Endodermal cell (in vitro differentiated cells): ENCODE measurements around the gene EPS15. TPM values are rescaled to one million over a fixed set of nuclear protein-coding genes. Genes with fewer than 3 reads are reported as not detected.

ENCODE experiments used
- DNase-seq: peaks from one replicate; pipeline ENCODE4 v3.0.0-alpha.2; 2017
- H3K27ac ChIP-seq: 2 replicates; pipeline ENCODE4 v1.5.1; 2013; ENCODE audit warnings: mild to moderate bottlenecking, low read depth, low read length, moderate library complexity
- H3K27me3 ChIP-seq: 2 replicates; pipeline ENCODE4 v1.6.1; 2013; ENCODE audit warnings: mild to moderate bottlenecking, low read length, moderate library complexity; ENCODE audit not compliant: insufficient read depth, control insufficient read depth, poor library complexity, severe bottlenecking
- H3K36me3 ChIP-seq: 2 replicates; pipeline ENCODE4 v1.7.0; 2013; ENCODE audit warnings: mild to moderate bottlenecking, low read length, moderate library complexity; ENCODE audit not compliant: control insufficient read depth, insufficient read depth
- H3K4me1 ChIP-seq: one replicate; pipeline ENCODE4 v1.7.0; 2013; ENCODE audit warnings: low read length; ENCODE audit not compliant: control insufficient read depth, insufficient read depth
- H3K4me3 ChIP-seq: 2 replicates; pipeline ENCODE4 v1.5.1; 2013; ENCODE audit warnings: mild to moderate bottlenecking, low read length, moderate library complexity
- H3K9ac ChIP-seq: 2 replicates; pipeline ENCODE4 v1.6.1; 2013; ENCODE audit warnings: mild to moderate bottlenecking, low read length, moderate library complexity; ENCODE audit not compliant: poor library complexity, severe bottlenecking; ENCODE audit errors: extremely low read depth
- H3K9me3 ChIP-seq: 2 replicates; pipeline ENCODE4 v1.6.1; 2013; ENCODE audit warnings: mild to moderate bottlenecking, low read length, moderate library complexity; ENCODE audit not compliant: control insufficient read depth
- H3K27ac Mint-ChIP-seq: 2 replicates; pipeline ENCODE4 v1.8.0; 2020; ENCODE audit warnings: mixed read lengths
- H3K27me3 Mint-ChIP-seq: 2 replicates; pipeline ENCODE4 v1.8.0; 2021; ENCODE audit warnings: mild to moderate bottlenecking, mixed read lengths; ENCODE audit not compliant: insufficient read depth
- H3K36me3 Mint-ChIP-seq: 2 replicates; pipeline ENCODE4 v1.8.0; 2020; ENCODE audit warnings: low read depth, mixed read lengths
- H3K4me1 Mint-ChIP-seq: 2 replicates; pipeline ENCODE4 v1.8.0; 2020; ENCODE audit warnings: mixed read lengths
- H3K4me3 Mint-ChIP-seq: 2 replicates; pipeline ENCODE4 v1.8.0; 2020; ENCODE audit warnings: mild to moderate bottlenecking, moderate library complexity, mixed read lengths
- H3K9me3 Mint-ChIP-seq: 2 replicates; pipeline ENCODE4 v1.8.0; 2020; ENCODE audit warnings: mild to moderate bottlenecking, mixed read lengths
- WGBS, 2 experiments: methylation state at CpG; one replicate each; pipeline versions ENCODE4 v1.1.5 to v1.1.7; 2013; ENCODE audit warnings: missing lambda C conversion rate in 2 of 2, mixed read lengths in 1 of 2; ENCODE audit not compliant: insufficient coverage in 1 of 2, insufficient read length in 1 of 2; 5-methylcytosine and 5-hydroxymethylcytosine counted together
- total RNA-seq, 2 donors: library from RNA; stranded (reverse); fragmentation: NEBNext Ultra II Directional in 1 of 2; extraction: Animal tissue kit (Norgen Biotek cat#: 25700) in 1 of 2; gene quantifications; 2 replicates in 1 of 2; 3 replicates in 1 of 2; pipeline ENCODE4 v1.2.1, GENCODE V29; 2021
- TF ChIP-seq, protein P1 (sequence below): fragments of 200-600 bp; sonication (generic); conservative IDR thresholded peaks from 2 replicates; pipeline ENCODE4 v1.5.0; 2021; ENCODE audit warnings: antibody characterized with exemption, mild to moderate bottlenecking

Gene EPS15
- total RNA-seq, 2 donors from 2014 or later: 45.0 to 46.9 TPM

DNA sequence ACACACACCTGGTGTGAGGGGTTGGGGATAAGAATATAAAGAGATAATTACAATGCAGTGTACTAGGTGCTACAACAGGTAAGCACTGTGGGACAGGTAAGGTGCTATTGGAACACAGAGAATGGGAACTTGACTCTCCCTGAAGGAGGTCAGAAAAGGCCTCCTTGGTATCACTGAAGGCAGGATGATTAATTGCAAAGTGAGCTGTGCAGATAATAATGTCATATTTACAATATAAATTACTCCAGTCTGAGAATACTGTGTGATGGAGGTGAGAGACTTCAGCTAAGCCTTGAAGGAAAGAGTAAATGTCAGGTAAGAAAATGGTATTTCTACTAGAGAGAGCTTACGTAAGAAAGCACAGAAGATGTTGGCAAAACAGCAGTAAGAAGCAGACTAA lies 91.6 kb downstream of the EPS15 start:
- Histone ChIP-seq H3K27ac (no peak overlapping the region), H3K9me3 (peaks cover 9% of the 10 kb centered on the region), H3K4me3 (no peak overlapping the region), H3K9ac (no peak overlapping the region), H3K27me3 (no peaks in the 10 kb centered on the region), H3K36me3 (peaks cover 19% of the 10 kb centered on the region), H3K4me1 (peaks cover 2% of the 10 kb centered on the region)
- DNase-seq: no peak
- Mint-ChIP-seq H3K4me3 (no peak overlapping the region), H3K9me3 (no peaks in the 10 kb centered on the region), H3K4me1 (peaks cover 14% of the 10 kb centered on the region), H3K27ac (no peak overlapping the region), H3K27me3 (no peaks in the 10 kb centered on the region), H3K36me3 (peaks cover 23% of the 10 kb centered on the region)
- WGBS, 2 experiments: 100% methylated on average over 1 of the region's 1 CpG
- TF ChIP-seq, protein P1, sequence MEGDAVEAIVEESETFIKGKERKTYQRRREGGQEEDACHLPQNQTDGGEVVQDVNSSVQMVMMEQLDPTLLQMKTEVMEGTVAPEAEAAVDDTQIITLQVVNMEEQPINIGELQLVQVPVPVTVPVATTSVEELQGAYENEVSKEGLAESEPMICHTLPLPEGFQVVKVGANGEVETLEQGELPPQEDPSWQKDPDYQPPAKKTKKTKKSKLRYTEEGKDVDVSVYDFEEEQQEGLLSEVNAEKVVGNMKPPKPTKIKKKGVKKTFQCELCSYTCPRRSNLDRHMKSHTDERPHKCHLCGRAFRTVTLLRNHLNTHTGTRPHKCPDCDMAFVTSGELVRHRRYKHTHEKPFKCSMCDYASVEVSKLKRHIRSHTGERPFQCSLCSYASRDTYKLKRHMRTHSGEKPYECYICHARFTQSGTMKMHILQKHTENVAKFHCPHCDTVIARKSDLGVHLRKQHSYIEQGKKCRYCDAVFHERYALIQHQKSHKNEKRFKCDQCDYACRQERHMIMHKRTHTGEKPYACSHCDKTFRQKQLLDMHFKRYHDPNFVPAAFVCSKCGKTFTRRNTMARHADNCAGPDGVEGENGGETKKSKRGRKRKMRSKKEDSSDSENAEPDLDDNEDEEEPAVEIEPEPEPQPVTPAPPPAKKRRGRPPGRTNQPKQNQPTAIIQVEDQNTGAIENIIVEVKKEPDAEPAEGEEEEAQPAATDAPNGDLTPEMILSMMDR: no peak

DNA sequence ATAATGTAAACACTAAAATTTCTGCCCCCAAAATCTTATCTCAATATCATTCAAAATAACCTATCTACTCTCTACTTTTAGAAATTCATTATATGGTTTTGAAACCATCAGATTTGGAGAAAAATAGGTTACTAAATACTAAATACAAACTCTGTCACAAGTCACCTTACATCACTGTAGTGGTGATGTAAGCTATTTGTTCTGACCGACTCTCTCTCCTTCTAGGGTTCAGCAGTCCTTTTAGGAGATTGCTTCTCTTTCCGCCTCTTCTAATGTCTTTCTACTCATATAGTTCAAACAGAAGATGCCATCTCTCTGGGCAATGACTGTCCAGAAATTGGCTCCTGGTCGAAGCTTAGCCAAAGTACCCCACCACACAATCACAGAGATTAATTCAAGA lies 93.1 kb downstream of the EPS15 start:
- peaks cover 23% of the 10 kb centered on the region for H3K36me3 Mint-ChIP-seq
- Histone ChIP-seq H3K4me1 (peaks cover 2% of the 10 kb centered on the region), H3K9me3 (peaks cover 9% of the 10 kb centered on the region), H3K27ac (no peak overlapping the region), H3K4me3 (no peak overlapping the region), H3K36me3 (peaks cover 23% of the 10 kb centered on the region), H3K27me3 (no peaks in the 10 kb centered on the region), H3K9ac (no peak overlapping the region)
- H3K4me3 Mint-ChIP-seq: no peak overlapping the region
- peaks cover 17% of the 10 kb centered on the region for H3K4me1 Mint-ChIP-seq
- no peak for DNase-seq
- TF ChIP-seq, protein P1: no peak
- H3K9me3 Mint-ChIP-seq: no peaks in the 10 kb centered on the region
- H3K27me3 Mint-ChIP-seq: no peaks in the 10 kb centered on the region
- 91 to 97% methylated on average over 2 to 3 of the region's 3 CpGs for WGBS, 2 experiments
- H3K27ac Mint-ChIP-seq: no peak overlapping the region

DNA sequence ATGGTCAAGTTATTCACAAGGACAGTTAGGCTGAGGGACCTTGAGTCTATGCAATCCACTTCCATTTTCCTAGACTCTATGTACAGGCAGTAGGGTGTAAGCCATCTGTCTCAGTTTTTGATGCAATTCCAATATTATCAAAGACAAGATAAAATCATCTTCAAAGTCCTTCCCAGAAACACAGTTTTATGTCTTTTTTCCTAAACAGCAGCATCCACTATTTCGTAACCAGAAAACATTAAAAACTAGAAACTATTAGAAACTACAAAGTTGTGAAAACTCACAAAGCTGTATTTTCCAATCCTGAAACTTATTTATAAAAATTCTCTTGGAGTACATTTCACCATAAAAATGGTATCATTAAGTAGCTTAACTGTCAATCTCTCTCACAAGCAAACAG lies 93.8 kb downstream of the EPS15 start:
- WGBS, 2 experiments: 90 to 100% methylated on average over 1 of the region's 1 CpG

More for the DNA sequence above, 93.8 kb downstream of the EPS15 start:
- H3K36me3 ChIP-seq: peaks cover 28% of the 10 kb centered on the region
- DNase-seq: no peak
- peaks cover 9% of the 10 kb centered on the region for H3K9me3 ChIP-seq
- no peak overlapping the region for H3K27ac ChIP-seq
- no peak overlapping the region for H3K27ac Mint-ChIP-seq
- no peak overlapping the region for H3K4me3 Mint-ChIP-seq
- TF ChIP-seq, protein P1: no peak
- H3K27me3 ChIP-seq: no peaks in the 10 kb centered on the region
- peaks cover 17% of the 10 kb centered on the region for H3K4me1 Mint-ChIP-seq
- peaks cover 23% of the 10 kb centered on the region for H3K36me3 Mint-ChIP-seq
- H3K27me3 Mint-ChIP-seq: no peaks in the 10 kb centered on the region
- no peaks in the 10 kb centered on the region for H3K9me3 Mint-ChIP-seq
- H3K9ac ChIP-seq: no peak overlapping the region
- H3K4me3 ChIP-seq: no peak overlapping the region
- peaks cover 2% of the 10 kb centered on the region for H3K4me1 ChIP-seq
